K562 (cell line): Measurements from ENCODE around the gene UBR4. TPM values are rescaled to one million over a fixed set of nuclear protein-coding genes. Genes with fewer than 3 reads are reported as not detected.

ENCODE experiments used
- ATAC-seq: fragments of 200-7000 bp; cut with Tn5 transposase; 3 replicates; pipeline ENCODE4 v1.9.1; 2020; ENCODE audit warnings: moderate library complexity
- BruUV-seq: library from RNA; stranded (reverse); fragments of 400-500 nt; replicated peaks from 2 replicates; lab custom pipeline; 2021; lab: Mats Ljungman, UMichigan
- CTCF ChIA-PET: fragments of 300-600 bp; formaldehyde crosslinking; extraction: SDS; loops from one replicate; lab custom pipeline; 2021; ENCODE audit warnings: low intra/inter-chr PET ratio; lab: Yijun Ruan, JAX
- POLR2A ChIA-PET: fragments of 300-600, 350-650 bp; sonication (Branson Sonifier 250); formaldehyde crosslinking; extraction: SDS; loops from one replicate; lab custom pipeline; 2021; ENCODE audit warnings: antibody characterized with exemption, inconsistent platforms; lab: Yijun Ruan, JAX
- DNase-seq, 4 experiments: peaks; one replicate each; pipeline versions ENCODE4 v3.0.0 to v3.0.0-alpha.2; 2011 to 2018; ENCODE audit warnings: low spot score in 3 of 4, mixed read lengths in 3 of 4; ENCODE audit errors: extremely low read depth in 1 of 4
- FAIRE-seq: peaks from 2 replicates; lab custom pipeline; 2011; peaks lifted over from hg19 to GRCh38; lab: Jason Lieb, UNC
- H2AFZ ChIP-seq: 2 replicates; pipeline ENCODE4 v1.6.0; 2011; ENCODE audit warnings: low read depth, low read length, control low read depth, inconsistent platforms
- H3K27ac ChIP-seq: fragments of 200-600 bp; 3 replicates; pipeline ENCODE4 v1.8.0; 2011; ENCODE audit warnings: low read depth, mild to moderate bottlenecking, control low read depth, inconsistent platforms, low read length, moderate library complexity, mixed read lengths; ENCODE audit errors: extremely low read depth
- H3K27me3 ChIP-seq, 2 experiments: fragments of 300-600 bp in 1 of 2; 2 replicates in 1 of 2; 3 replicates in 1 of 2; pipeline versions ENCODE4 v1.6.0 to v1.8.0; 2011; ENCODE audit warnings: inconsistent platforms in 2 of 2, low read length in 2 of 2, mild to moderate bottlenecking in 1 of 2, mixed read lengths in 1 of 2, moderate library complexity in 1 of 2; ENCODE audit not compliant: control insufficient read depth in 2 of 2, insufficient read depth in 2 of 2
- H3K36me3 ChIP-seq: fragments of 300-600 bp; 3 replicates; pipeline ENCODE4 v1.8.0; 2011; ENCODE audit warnings: mild to moderate bottlenecking, low read length, inconsistent platforms; ENCODE audit not compliant: control insufficient read depth, insufficient read depth
- H3K4me1 ChIP-seq, 2 experiments: fragments of 200-600 bp in 1 of 2; replicated peaks in 1 of 2; 2 replicates in 1 of 2; 3 replicates in 1 of 2; pipeline versions ENCODE4 v1.5.1 to v1.8.0; 2011; ENCODE audit warnings: inconsistent platforms in 2 of 2, low read length in 2 of 2, mild to moderate bottlenecking in 1 of 2, mixed read lengths in 1 of 2, moderate library complexity in 1 of 2; ENCODE audit not compliant: control insufficient read depth in 2 of 2, insufficient read depth in 2 of 2
- H3K4me2 ChIP-seq: 2 replicates; pipeline ENCODE4 v1.6.1; 2011; ENCODE audit warnings: low read length, control low read depth, inconsistent platforms, mixed read lengths; ENCODE audit not compliant: insufficient read depth
- H3K4me3 ChIP-seq: fragments of 200-600 bp; sonication (generic), shearing (Covaris generic); 2 replicates; pipeline ENCODE4 v1.5.1; 2016; ENCODE audit warnings: control low read depth, inconsistent platforms
- H3K79me2 ChIP-seq: fragments of 200-600 bp; 3 replicates; pipeline ENCODE4 v1.8.0; 2011; ENCODE audit warnings: low read length, inconsistent platforms; ENCODE audit not compliant: control insufficient read depth, insufficient read depth
- H3K9ac ChIP-seq, 2 experiments: 2 replicates each; pipeline versions ENCODE4 v1.6.0 to v1.6.1; 2011; ENCODE audit warnings: low read depth in 2 of 2, low read length in 2 of 2, control low read depth in 1 of 2, inconsistent platforms in 1 of 2, mild to moderate bottlenecking in 1 of 2, mixed read lengths in 1 of 2; ENCODE audit not compliant: insufficient read depth in 1 of 2
- H3K9me1 ChIP-seq: one replicate; pipeline ENCODE4 v1.6.0; 2011; ENCODE audit warnings: inconsistent platforms, mild to moderate bottlenecking, low read length, moderate library complexity; ENCODE audit not compliant: control insufficient read depth, insufficient read depth
- H3K9me3 ChIP-seq: replicated peaks from 2 replicates; pipeline ENCODE4 v1.5.1; 2011; ENCODE audit warnings: low read depth, low read length, inconsistent platforms; ENCODE audit not compliant: control insufficient read depth, insufficient read depth
- H4K20me1 ChIP-seq: replicated peaks from 2 replicates; pipeline ENCODE4 v1.6.1; 2011; ENCODE audit warnings: low read length, inconsistent platforms, mixed read lengths; ENCODE audit not compliant: control insufficient read depth, insufficient read depth
- FOXA1 ChIP-seq: fragments of 450-650 bp; IDR thresholded peaks from 2 replicates; pipeline ENCODE4 v1.6.1; 2016; ENCODE audit warnings: mild to moderate bottlenecking, borderline replicate concordance
- KDM1A ChIP-seq, 2 experiments: fragments of 450-650 bp; IDR thresholded peaks; 2 replicates each; pipeline ENCODE4 v1.6.1; 2016; ENCODE audit warnings: mild to moderate bottlenecking in 2 of 2
- NR2C2 ChIP-seq, 2 experiments: fragments of 200-800 bp in 1 of 2; sonication (Bioruptor generic) in 1 of 2; sonication (generic) in 1 of 2; formaldehyde crosslinking in 1 of 2; IDR thresholded peaks; 2 replicates each; pipeline versions ENCODE4 v1.6.1 to v1.8.0; 2016 to 2022; ENCODE audit warnings: mild to moderate bottlenecking in 1 of 2, missing compliant biosample characterization in 1 of 2, missing genetic modification characterization in 1 of 2, missing genetic modification reagents in 1 of 2
- RAD21 ChIP-seq, 2 experiments: fragments of 250-450 bp in 1 of 2; fragments of 450-650 bp in 1 of 2; sonication (Bioruptor Pico) in 1 of 2; formaldehyde crosslinking in 1 of 2; IDR thresholded peaks in 1 of 2; conservative IDR thresholded peaks in 1 of 2; 2 replicates each; pipeline versions ENCODE4 v1.4.0 to v1.8.0; 2020 to 2022; ENCODE audit warnings: mild to moderate bottlenecking in 2 of 2, moderate library complexity in 1 of 2
- SMAD1 ChIP-seq: fragments of 150-350 bp; IDR thresholded peaks from 2 replicates; pipeline ENCODE4 v1.6.1; 2014; ENCODE audit warnings: low read length, low read depth; ENCODE audit not compliant: partially characterized antibody
- WGBS: fragments of 100-300 bp; shearing (Covaris generic); methylation state at CpG from one replicate; pipeline ENCODE4 v1.1.6; 2016; ENCODE audit warnings: low coverage, mixed read lengths; ENCODE audit not compliant: insufficient coverage; ENCODE audit errors: missing lambda C conversion rate; 5-methylcytosine and 5-hydroxymethylcytosine counted together
- in situ Hi-C: fragments of 300-500 bp; cut with MboI; formaldehyde crosslinking; loops from 4 replicates; pipeline ENCODE4 v1.15.0; 2018; ENCODE audit warnings: inconsistent platforms, mixed read lengths
- intact Hi-C: fragments of 100-400 bp; cut with micrococcal nuclease; formaldehyde crosslinking; loops from 2 replicates; pipeline ENCODE4 v1.14.2; 2022
- polyA plus RNA-seq, 8 experiments: library from polyadenylated mRNA; depleted of rRNA in 4 of 8; stranded (reverse) in 5 of 8; unstranded in 3 of 8; fragments of >200 nt; fragmentation: Nextera tagmentation in 2 of 8; fragmentation: Illumina TruSeq in 1 of 8; extraction: Ambion mirVana in 2 of 8; extraction: Trizol in 1 of 8; gene quantifications; 2 replicates each; pipeline versions ENCODE4 v1.2.1 to v1.2.3, GENCODE V29; 2011 to 2014; ENCODE audit warnings: inconsistent platforms in 1 of 8, missing spikeins in 1 of 8
- total RNA-seq, 7 experiments: library from RNA; depleted of rRNA in 6 of 7; stranded (reverse); fragments of >200 nt in 6 of 7; fragmentation: Illumina TruSeq in 2 of 7; extraction: Trizol in 2 of 7; gene quantifications; 2 replicates each; pipeline versions ENCODE4 v1.2.1 to v1.2.3, GENCODE V29; 2011 to 2021; ENCODE audit warnings: low replicate concordance in 1 of 7
- TF ChIP-seq, protein P1 (sequence below): fragments of 250-450 bp; sonication (Bioruptor Pico); IDR thresholded peaks from 2 replicates; pipeline ENCODE4 v1.5.0; 2021
- TF ChIP-seq, protein P2 (sequence below): fragments of 200-800 bp; sonication (Bioruptor generic); IDR thresholded peaks from 2 replicates; pipeline ENCODE4 v1.6.1; 2017; ENCODE audit warnings: missing genetic modification characterization, missing compliant biosample characterization
- TF ChIP-seq, protein P3 (sequence below), 3 experiments: IDR thresholded peaks in 2 of 3; conservative IDR thresholded peaks in 1 of 3; 2 replicates each; pipeline ENCODE4 v1.5.1; 2011 to 2012; ENCODE audit warnings: low read length in 3 of 3, mild to moderate bottlenecking in 3 of 3, control low read depth in 2 of 3, improper control_type of control experiment in 1 of 3, inconsistent platforms in 1 of 3, low read depth in 1 of 3, mixed read lengths in 1 of 3, moderate library complexity in 1 of 3; ENCODE audit not compliant: insufficient read depth in 2 of 3

UBR4 gene
- total and polyA plus RNA-seq, 9 of the 15 experiments (the other 6 are each of a cell fraction or from before 2014, with no cell fraction given) = 55.4 to 277 (median 123) TPM

DNA sequence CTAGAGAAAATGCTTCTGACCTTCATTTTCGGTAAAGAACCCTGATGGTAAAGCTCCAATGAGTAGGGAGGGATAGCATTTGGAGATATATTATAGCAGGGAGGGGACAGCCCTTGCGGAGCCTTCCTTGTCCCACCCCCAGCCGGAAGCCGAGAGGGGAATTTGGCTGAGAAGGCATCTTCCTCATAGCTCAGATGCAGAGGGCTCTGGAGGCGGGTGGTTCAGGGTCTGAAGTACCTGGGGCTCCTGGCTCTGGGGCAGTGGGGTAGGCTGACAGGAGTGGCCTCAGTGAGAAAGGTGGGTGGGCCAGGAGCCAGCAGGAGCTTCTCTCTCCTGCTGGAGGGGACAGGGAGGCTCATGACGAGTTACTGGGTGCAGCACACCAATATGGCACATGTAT lies 165.6 kb downstream of the UBR4 start:
- no peaks in the 10 kb centered on the region for H3K9me1 ChIP-seq
- no peaks in the 10 kb centered on the region for H3K9me3 ChIP-seq
- FAIRE-seq = no peak
- peaks cover 4% of the 10 kb centered on the region for H4K20me1 ChIP-seq
- TF ChIP-seq, protein P1, sequence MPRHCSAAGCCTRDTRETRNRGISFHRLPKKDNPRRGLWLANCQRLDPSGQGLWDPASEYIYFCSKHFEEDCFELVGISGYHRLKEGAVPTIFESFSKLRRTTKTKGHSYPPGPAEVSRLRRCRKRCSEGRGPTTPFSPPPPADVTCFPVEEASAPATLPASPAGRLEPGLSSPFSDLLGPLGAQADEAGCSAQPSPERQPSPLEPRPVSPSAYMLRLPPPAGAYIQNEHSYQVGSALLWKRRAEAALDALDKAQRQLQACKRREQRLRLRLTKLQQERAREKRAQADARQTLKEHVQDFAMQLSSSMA = no peak
- no peak for TF ChIP-seq FOXA1
- no peak overlapping the region for H3K27ac ChIP-seq
- WGBS = 1% methylated on average over 6 of the region's 6 CpGs
- no TSS peak for BruUV-seq
- H3K9ac ChIP-seq = no peak overlapping the region
- no peak overlapping the region for H3K4me3 ChIP-seq
- H3K4me1 ChIP-seq = no peaks in the 10 kb centered on the region; a peak in 1 of 5 replicates
- peaks cover 65 to 79% of the 10 kb centered on the region in 2 experiments for H3K27me3 ChIP-seq
- H3K4me2 ChIP-seq = no peak overlapping the region
- in situ Hi-C loops = no loop called here
- no peak for ATAC-seq
- no peaks in the 10 kb centered on the region for H3K36me3 ChIP-seq
- DNase-seq = no peak
- intact Hi-C loops = no loop called here
- no peak overlapping the region for H2AFZ ChIP-seq
- POLR2A ChIA-PET = interaction anchor here (0.6 to 0.9 kb wide), 3 partner anchors 8 to 353 kb away, joined by 3 read pairs; no protein-coding TSS in a partner anchor
- CTCF ChIA-PET = no interaction called here
- H3K79me2 ChIP-seq = no peaks in the 10 kb centered on the region

DNA sequence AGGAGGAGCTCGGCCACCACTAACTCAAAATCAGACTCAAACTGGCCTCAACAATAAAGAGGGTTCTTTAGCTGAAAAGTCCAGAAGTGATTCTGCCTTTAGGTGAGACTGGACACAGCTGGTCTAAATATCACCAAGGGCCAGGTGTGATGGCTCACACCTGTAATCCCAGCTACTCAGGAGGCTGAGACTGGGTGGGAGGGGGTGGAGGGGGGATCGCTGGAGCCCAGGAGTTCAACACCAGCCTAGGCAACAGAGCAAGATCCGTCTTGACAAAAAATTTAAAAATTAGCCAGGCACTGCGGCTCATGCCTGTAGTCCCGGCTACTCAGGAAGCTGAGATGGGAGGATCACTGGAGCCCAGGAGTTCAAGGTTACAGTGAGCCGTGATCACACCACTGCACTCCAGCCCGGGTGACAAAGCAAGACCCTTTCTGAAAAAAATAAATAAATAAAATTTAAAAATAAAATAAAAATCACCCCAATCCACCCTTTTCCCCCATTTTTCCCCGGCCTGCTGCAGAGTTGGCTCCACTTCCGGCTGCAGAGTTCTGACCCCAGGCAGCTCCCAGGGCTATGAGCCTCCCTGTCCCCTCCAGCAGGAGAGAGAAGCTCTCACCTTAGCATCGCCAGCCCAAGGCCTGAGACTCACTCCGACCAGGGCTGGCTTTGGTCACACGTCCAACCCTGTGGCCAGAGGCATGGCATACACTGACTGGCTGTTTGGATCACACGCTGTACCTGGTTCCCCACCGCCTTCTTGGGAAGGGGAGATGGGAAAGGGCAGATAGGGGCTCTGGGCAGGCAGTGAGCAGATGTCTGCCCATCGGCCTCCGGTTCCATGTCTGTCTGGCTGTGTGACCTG lies 166.3 kb downstream of the UBR4 start:
- Histone ChIP-seq H4K20me1 (peaks cover 4% of the 10 kb centered on the region), H2AFZ (no peak overlapping the region), H3K79me2 (no peaks in the 10 kb centered on the region), H3K9me3 (no peaks in the 10 kb centered on the region), H3K4me1 (no peaks in the 10 kb centered on the region; a peak in 1 of 5 replicates), H3K36me3 (no peaks in the 10 kb centered on the region), H3K4me2 (no peak overlapping the region), H3K4me3 (no peak overlapping the region), H3K27ac (no peak overlapping the region), H3K9ac (0 out of 4 replicates have a peak overlapping the region, but pooled peaks of 1 of the 2 experiments have one; percentile 46), H3K9me1 (no peaks in the 10 kb centered on the region), H3K27me3 (peaks cover 59 to 74% of the 10 kb centered on the region in 2 experiments)
- FAIRE-seq = no peak
- ChIA-PET CTCF (no interaction called here), POLR2A (interaction anchor here (0.6 to 1.2 kb wide), 5 partner anchors 9 to 278 kb away, joined by 3 read pairs; no protein-coding TSS in a partner anchor)
- 5% methylated on average over 16 of the region's 16 CpGs for WGBS
- in situ Hi-C loops = no loop called here
- ATAC-seq = peak; percentile 25; the same call in 1 of the 3 replicates
- TF ChIP-seq, protein P2, sequence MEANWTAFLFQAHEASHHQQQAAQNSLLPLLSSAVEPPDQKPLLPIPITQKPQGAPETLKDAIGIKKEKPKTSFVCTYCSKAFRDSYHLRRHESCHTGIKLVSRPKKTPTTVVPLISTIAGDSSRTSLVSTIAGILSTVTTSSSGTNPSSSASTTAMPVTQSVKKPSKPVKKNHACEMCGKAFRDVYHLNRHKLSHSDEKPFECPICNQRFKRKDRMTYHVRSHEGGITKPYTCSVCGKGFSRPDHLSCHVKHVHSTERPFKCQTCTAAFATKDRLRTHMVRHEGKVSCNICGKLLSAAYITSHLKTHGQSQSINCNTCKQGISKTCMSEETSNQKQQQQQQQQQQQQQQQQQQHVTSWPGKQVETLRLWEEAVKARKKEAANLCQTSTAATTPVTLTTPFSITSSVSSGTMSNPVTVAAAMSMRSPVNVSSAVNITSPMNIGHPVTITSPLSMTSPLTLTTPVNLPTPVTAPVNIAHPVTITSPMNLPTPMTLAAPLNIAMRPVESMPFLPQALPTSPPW = no peak
- TF ChIP-seq NR2C2 (CRISPR knock-in tag; IDR thresholded peaks at IDR 0.05) = no peak
- no peak for TF ChIP-seq NR2C2 (tag; IDR thresholded peaks at IDR 0.05)
- TF ChIP-seq SMAD1 = no peak
- TF ChIP-seq, protein P3, sequence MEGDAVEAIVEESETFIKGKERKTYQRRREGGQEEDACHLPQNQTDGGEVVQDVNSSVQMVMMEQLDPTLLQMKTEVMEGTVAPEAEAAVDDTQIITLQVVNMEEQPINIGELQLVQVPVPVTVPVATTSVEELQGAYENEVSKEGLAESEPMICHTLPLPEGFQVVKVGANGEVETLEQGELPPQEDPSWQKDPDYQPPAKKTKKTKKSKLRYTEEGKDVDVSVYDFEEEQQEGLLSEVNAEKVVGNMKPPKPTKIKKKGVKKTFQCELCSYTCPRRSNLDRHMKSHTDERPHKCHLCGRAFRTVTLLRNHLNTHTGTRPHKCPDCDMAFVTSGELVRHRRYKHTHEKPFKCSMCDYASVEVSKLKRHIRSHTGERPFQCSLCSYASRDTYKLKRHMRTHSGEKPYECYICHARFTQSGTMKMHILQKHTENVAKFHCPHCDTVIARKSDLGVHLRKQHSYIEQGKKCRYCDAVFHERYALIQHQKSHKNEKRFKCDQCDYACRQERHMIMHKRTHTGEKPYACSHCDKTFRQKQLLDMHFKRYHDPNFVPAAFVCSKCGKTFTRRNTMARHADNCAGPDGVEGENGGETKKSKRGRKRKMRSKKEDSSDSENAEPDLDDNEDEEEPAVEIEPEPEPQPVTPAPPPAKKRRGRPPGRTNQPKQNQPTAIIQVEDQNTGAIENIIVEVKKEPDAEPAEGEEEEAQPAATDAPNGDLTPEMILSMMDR (IDR thresholded peaks at IDR 0.05 in 2 of 3, conservative IDR thresholded peaks at IDR 0.05 in 1 of 3; ENCODE audit: insufficient read depth in 2 of 3, low read depth in 1 of 3, low read length in 3 of 3) = peak in 1 of 3 experiments; percentile 11; a peak in 1 of 6 replicates
- peak in 1 of 2 experiments; percentile 17; a peak in 1 of 4 replicates for TF ChIP-seq RAD21 (CRISPR knock-in tag; conservative IDR thresholded peaks at IDR 0.05 in 1 of 2, IDR thresholded peaks at IDR 0.05 in 1 of 2)
- no peak for TF ChIP-seq KDM1A (IDR thresholded peaks at IDR 0.05)
- no peak for DNase-seq
- no TSS peak for BruUV-seq
- intact Hi-C loops = no loop called here
